ENCODE data around the gene MYH15. TPM values are rescaled to one million over a fixed set of nuclear protein-coding genes. Genes with fewer than 3 reads are reported as not detected.

MYH15 gene
- total and polyA plus RNA-seq, 2 of the 4 experiments (the other 2 are of a cell fraction) = 0.10 to 0.36 TPM

GRCh38 chr3:108485146-108485545, 25.2 kb downstream of the MYH15 start:
- H3K9me3 ChIP-seq (ENCODE audit: control insufficient read depth, insufficient read depth, low read length) = no peaks in the 10 kb centered on the region
- H2BK20ac ChIP-seq (ENCODE audit: low read depth, low read length) = no peak overlapping the region
- H3K9ac ChIP-seq (ENCODE audit: low read depth, low read length) = no peak overlapping the region
- in situ Hi-C loops (cut with MboI; ENCODE audit: low sequenced_read_pairs) (loop anchor here (10.0 kb wide), 1 partner anchor 810 kb away; no protein-coding TSS in a partner anchor), dilution Hi-C loops (cut with HindIII; ENCODE audit: low sequenced_read_pairs, unreplicated experiment) (no loop called here), intact Hi-C loops (cut with micrococcal nuclease) (loop anchor here (5.0 kb wide), 1 partner anchor 532 kb away; no protein-coding TSS in a partner anchor)
- peak overlapping the region; percentile 8 for H2AFZ ChIP-seq (replicated peaks; ENCODE audit: low read length, poor library complexity)
- no peak overlapping the region; a peak in 1 of 4 replicates for H4K8ac ChIP-seq (ENCODE audit: low read depth in 2 of 2, low read length in 2 of 2)
- H3K23ac ChIP-seq (ENCODE audit: low read depth, low read length) = no peak overlapping the region
- no peak overlapping the region for H3K14ac ChIP-seq (replicated peaks; ENCODE audit: low read depth, low read length)
- H3K4me1 ChIP-seq (ENCODE audit: control insufficient read depth, insufficient read depth, low read length) = peaks cover 4% of the 10 kb centered on the region
- H3K18ac ChIP-seq (ENCODE audit: low read depth, low read length) = no peak overlapping the region
- H2BK120ac ChIP-seq (ENCODE audit: low read depth, low read length) = no peak overlapping the region
- H3K36me3 ChIP-seq (ENCODE audit: control insufficient read depth, insufficient read depth, low read length) = no peaks in the 10 kb centered on the region
- no peak overlapping the region for H3K27ac ChIP-seq (ENCODE audit: insufficient read depth, low read length)
- H3K56ac ChIP-seq (ENCODE audit: extremely low read depth, insufficient read depth, low read length) = no peak overlapping the region
- H4K91ac ChIP-seq (ENCODE audit: insufficient read depth, low read depth, low read length) = no peak overlapping the region
- H2BK5ac ChIP-seq (ENCODE audit: low read depth, low read length, poor library complexity, severe bottlenecking) = no peak overlapping the region
- no peak overlapping the region for H2AK5ac ChIP-seq (ENCODE audit: low read depth, low read length)
- no peak for ATAC-seq (ENCODE audit: low read depth)
- no peak overlapping the region for H3K4me3 ChIP-seq (ENCODE audit: insufficient read depth, low read depth, low read length)
- no peak for DNase-seq
- CTCF ChIA-PET = no interaction called here
- BruUV-seq (replicated peaks) = no TSS peak
- no peak for TF ChIP-seq MAFK (IDR thresholded peaks at IDR 0.05; ENCODE audit: low read depth, low read length)
- TF ChIP-seq RFX5 (IDR thresholded peaks at IDR 0.05; ENCODE audit: low read depth, low read length) = no peak
- TF ChIP-seq ELK1 (IDR thresholded peaks at IDR 0.05; ENCODE audit: borderline replicate concordance, low read depth, low read length) = no peak
- TF ChIP-seq MXI1 (IDR thresholded peaks at IDR 0.05; ENCODE audit: borderline replicate concordance, low read depth, low read length) = no peak
- TF ChIP-seq CHD1 (IDR thresholded peaks at IDR 0.05; ENCODE audit: low read depth, low read length) = no peak
- no peak for TF ChIP-seq CEBPB (IDR thresholded peaks at IDR 0.05; ENCODE audit: low read depth, low read length)
- no peak for TF ChIP-seq NFE2L2 (IDR thresholded peaks at IDR 0.05; ENCODE audit: low read depth, low read length)
- no peak for TF ChIP-seq RCOR1 (IDR thresholded peaks at IDR 0.05; ENCODE audit: insufficient replicate concordance, low read length)
- no peak for TF ChIP-seq RAD21 (IDR thresholded peaks at IDR 0.05; ENCODE audit: low read length)
- H3K4me2 ChIP-seq (ENCODE audit: low read depth, low read length) = no peak overlapping the region
- 57% methylated on average over 2 of the region's 3 CpGs; no CpG with 5 or more reads in 1 of the 2 experiments for WGBS, 2 experiments (ENCODE audit: extremely low coverage in 2 of 2, insufficient read length in 1 of 2)
- H3K79me1 ChIP-seq (ENCODE audit: low read depth in 1 of 2, low read length in 2 of 2) = no peaks in the 10 kb centered on the region
- H3K9me1 ChIP-seq (ENCODE audit: insufficient read depth, low read length) = no peaks in the 10 kb centered on the region
- no peaks in the 10 kb centered on the region for H4K20me1 ChIP-seq (ENCODE audit: insufficient read depth, low read length)
- H2BK15ac ChIP-seq (ENCODE audit: low read depth, low read length) = no peak overlapping the region
- no peak overlapping the region for H2AK9ac ChIP-seq (replicated peaks; ENCODE audit: low read depth, low read length, poor library complexity)
- no peak overlapping the region for H4K5ac ChIP-seq (ENCODE audit: low read depth, low read length)
- POLR2A ChIA-PET (ENCODE audit: unreplicated experiment) = no interaction called here
- H3K27me3 ChIP-seq (ENCODE audit: control insufficient read depth, insufficient read depth, low read length) = no peaks in the 10 kb centered on the region
- H3K4ac ChIP-seq (ENCODE audit: low read depth, low read length) = no peak overlapping the region

Measured in IMR-90 (cell line).